SK-N-SH (cell line): ENCODE results near the gene RPL7A. TPM values are rescaled to one million over a fixed set of nuclear protein-coding genes. Genes with fewer than 3 reads are reported as not detected.

Experiments
- CTCF ChIA-PET: fragments of 300-600, 350-600 bp; formaldehyde crosslinking; extraction: SDS; loops from one replicate; lab custom pipeline; 2021; lab: Yijun Ruan, JAX
- POLR2A ChIA-PET: fragments of 350-600 bp; sonication (Branson Sonifier 250); formaldehyde crosslinking; extraction: SDS; loops from one replicate; lab custom pipeline; 2020; ENCODE audit warnings: antibody characterized with exemption, inconsistent platforms; lab: Yijun Ruan, JAX
- DNase-seq: peaks from one replicate; pipeline ENCODE4 v3.0.0; 2012
- H2AFZ ChIP-seq: fragments of 200-600 bp; sonication (generic); 2 replicates; pipeline ENCODE4 v1.8.1; 2016; ENCODE audit warnings: antibody characterized with exemption, mild to moderate bottlenecking, low read depth
- H3F3A ChIP-seq: fragments of 200-600 bp; sonication (generic); replicated peaks from 2 replicates; pipeline ENCODE3; 2016; ENCODE audit warnings: antibody characterized with exemption, mild to moderate bottlenecking; ENCODE audit not compliant: insufficient read depth
- H3K27ac ChIP-seq, 2 experiments: fragments of 200-500 bp in 1 of 2; fragments of 200-600 bp in 1 of 2; sonication (Bioruptor generic) in 1 of 2; sonication (generic), shearing (Covaris generic) in 1 of 2; 2 replicates each; pipeline versions ENCODE4 v1.5.1 to v1.6.1; 2014 to 2016; ENCODE audit warnings: low read depth in 2 of 2, inconsistent platforms in 1 of 2, low read length in 1 of 2, mild to moderate bottlenecking in 1 of 2, mixed read lengths in 1 of 2
- H3K27me3 ChIP-seq: fragments of 200-600 bp; sonication (generic), shearing (Covaris generic); 2 replicates; pipeline ENCODE4 v1.6.1; 2016; ENCODE audit warnings: mixed run types; ENCODE audit not compliant: insufficient read depth
- H3K36me3 ChIP-seq, 2 experiments: fragments of 200-500 bp in 1 of 2; fragments of 200-600 bp in 1 of 2; sonication (Bioruptor generic) in 1 of 2; sonication (generic) in 1 of 2; replicated peaks in 1 of 2; 2 replicates each; pipeline versions ENCODE3 to v1.5.1; 2014 to 2016; ENCODE audit warnings: low read length in 1 of 2, mild to moderate bottlenecking in 1 of 2; ENCODE audit not compliant: insufficient read depth in 2 of 2, control insufficient read depth in 1 of 2
- H3K4me1 ChIP-seq, 2 experiments: fragments of 200-500 bp in 1 of 2; fragments of 200-600 bp in 1 of 2; sonication (Bioruptor generic) in 1 of 2; sonication (generic), shearing (Covaris generic) in 1 of 2; 2 replicates each; pipeline versions ENCODE4 v1.5.1 to v1.6.1; 2014 to 2016; ENCODE audit warnings: low read depth in 1 of 2, low read length in 1 of 2, mixed run types in 1 of 2; ENCODE audit not compliant: insufficient read depth in 2 of 2, control insufficient read depth in 1 of 2
- H3K4me2 ChIP-seq: fragments of 200-600 bp; sonication (generic), shearing (Covaris generic); 2 replicates; pipeline ENCODE4 v1.6.1; 2017; ENCODE audit warnings: mixed run types
- H3K4me3 ChIP-seq, 2 experiments: fragments of 200-500 bp in 1 of 2; fragments of 200-600 bp in 1 of 2; sonication (Bioruptor generic) in 1 of 2; sonication (generic), shearing (Covaris generic) in 1 of 2; 2 replicates each; pipeline versions ENCODE4 v1.5.1 to v1.8.1; 2014 to 2016; ENCODE audit warnings: low read depth in 2 of 2, inconsistent platforms in 1 of 2, low read length in 1 of 2, mild to moderate bottlenecking in 1 of 2, mixed read lengths in 1 of 2, moderate library complexity in 1 of 2
- H3K79me2 ChIP-seq: fragments of 200-600 bp; sonication (generic); 2 replicates; pipeline ENCODE4 v1.8.1; 2017; ENCODE audit warnings: mild to moderate bottlenecking; ENCODE audit not compliant: insufficient read depth
- H3K9ac ChIP-seq: fragments of 200-600 bp; sonication (generic); 2 replicates; pipeline ENCODE4 v1.6.1; 2017; ENCODE audit warnings: mixed run types
- H3K9me2 ChIP-seq: fragments of 200-600 bp; sonication (generic); 2 replicates; pipeline ENCODE4 v1.6.1; 2017; ENCODE audit warnings: mixed run types
- H3K9me3 ChIP-seq: fragments of 200-600 bp; sonication (generic); 2 replicates; pipeline ENCODE4 v1.6.1; 2017; ENCODE audit warnings: mixed run types, mild to moderate bottlenecking, moderate library complexity
- H4K20me1 ChIP-seq: fragments of 200-600 bp; sonication (generic); 2 replicates; pipeline ENCODE4 v1.6.1; 2017; ENCODE audit warnings: mild to moderate bottlenecking, mixed run types; ENCODE audit not compliant: insufficient read depth
- ELF1 ChIP-seq: IDR thresholded peaks from 2 replicates; pipeline ENCODE4 v1.4.0; 2012
- GABPA ChIP-seq: IDR thresholded peaks from 2 replicates; pipeline ENCODE4 v1.4.0; 2012; ENCODE audit warnings: low read depth, mild to moderate bottlenecking
- GATA2 ChIP-seq: sonication (generic); formaldehyde crosslinking; IDR thresholded peaks from 2 replicates; pipeline ENCODE4 v1.5.0; 2020; ENCODE audit warnings: mild to moderate bottlenecking, missing genetic modification reagents
- IRF3 ChIP-seq: fragments of 150-350 bp; IDR thresholded peaks from 2 replicates; pipeline ENCODE4 v1.6.1; 2016; ENCODE audit warnings: mild to moderate bottlenecking, low read depth, low read length
- MXI1 ChIP-seq: IDR thresholded peaks from 2 replicates; pipeline ENCODE4 v1.6.1; 2012; ENCODE audit warnings: mild to moderate bottlenecking, low read depth, low read length, improper control_type of control experiment
- NFIC ChIP-seq: IDR thresholded peaks from 2 replicates; pipeline ENCODE4 v1.4.0; 2012; ENCODE audit warnings: borderline replicate concordance
- PBX3 ChIP-seq: IDR thresholded peaks from 2 replicates; pipeline ENCODE4; 2012
- RAD21 ChIP-seq: IDR thresholded peaks from 2 replicates; pipeline ENCODE4 v1.6.1; 2012; ENCODE audit warnings: mild to moderate bottlenecking, low read length
- RCOR1 ChIP-seq: fragments of 150-350 bp; IDR thresholded peaks from 2 replicates; pipeline ENCODE4 v1.6.1; 2017; ENCODE audit warnings: antibody characterized with exemption, low read length
- REST ChIP-seq: IDR thresholded peaks from 2 replicates; pipeline ENCODE4 v1.6.1; 2012; ENCODE audit warnings: mild to moderate bottlenecking, low read depth, low read length, moderate library complexity
- TAF1 ChIP-seq: IDR thresholded peaks from 2 replicates; pipeline ENCODE4 v1.6.1; 2012; ENCODE audit warnings: low read depth, mild to moderate bottlenecking, low read length, moderate library complexity, borderline replicate concordance
- YY1 ChIP-seq: IDR thresholded peaks from 2 replicates; pipeline ENCODE4 v1.4.0; 2012; ENCODE audit warnings: low read depth, mild to moderate bottlenecking
- WGBS: methylation state at CpG from one replicate; pipeline ENCODE4 v1.1.6; 2017; ENCODE audit warnings: low lambda C conversion rate; 5-methylcytosine and 5-hydroxymethylcytosine counted together
- polyA plus RNA-seq, 3 experiments: library from polyadenylated mRNA; depleted of rRNA; stranded (reverse); fragments of >200 nt; gene quantifications; 2 replicates each; pipeline ENCODE4 v1.2.3, GENCODE V29; 2012
- TF ChIP-seq, protein P1 (sequence below): IDR thresholded peaks from 2 replicates; pipeline ENCODE4 v1.4.0; 2012; ENCODE audit warnings: low read depth

RPL7A gene
- polyA plus RNA-seq, 1 of the 3 experiments (the other 2 are of a cell fraction): 4,121 TPM

- TF ChIP-seq REST: no peak
- TF ChIP-seq ELF1: no peak
- TF ChIP-seq IRF3: no peak
- no peak for TF ChIP-seq PBX3
- no peak for TF ChIP-seq YY1
- no peak for TF ChIP-seq TAF1
- no peak for TF ChIP-seq GATA2 (CRISPR knock-in tag)
- TF ChIP-seq, protein P1, sequence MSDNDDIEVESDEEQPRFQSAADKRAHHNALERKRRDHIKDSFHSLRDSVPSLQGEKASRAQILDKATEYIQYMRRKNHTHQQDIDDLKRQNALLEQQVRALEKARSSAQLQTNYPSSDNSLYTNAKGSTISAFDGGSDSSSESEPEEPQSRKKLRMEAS: no peak
- no peak for TF ChIP-seq MXI1
- TF ChIP-seq NFIC: no peak
- TF ChIP-seq GABPA: no peak
- TF ChIP-seq RAD21: no peak
- TF ChIP-seq RCOR1: no peak
- POLR2A ChIA-PET: interaction anchor here (0.7 to 0.9 kb wide), 2 partner anchors 10 to 39 kb away, joined by 3 read pairs; partner anchors contain the start of genes MED22, RPL7A and STKLD1
- H3K36me3 ChIP-seq: no peaks in the 10 kb centered on the region
- no peak overlapping the region for H3K4me3 ChIP-seq
- no peaks in the 10 kb centered on the region for H3F3A ChIP-seq
- no peaks in the 10 kb centered on the region for H3K27me3 ChIP-seq
- CTCF ChIA-PET: interaction anchor here (0.6 to 1.3 kb wide), 3 partner anchors 56 to 1060 kb away, joined by 3 to 6 read pairs (median 3); no protein-coding TSS in a partner anchor
- WGBS: 71% methylated on average over 5 of the region's 13 CpGs
- no peak for DNase-seq
- no peaks in the 10 kb centered on the region for H4K20me1 ChIP-seq
- H2AFZ ChIP-seq: no peak overlapping the region
- no peaks in the 10 kb centered on the region for H3K9me2 ChIP-seq
- H3K4me2 ChIP-seq: no peak overlapping the region
- H3K4me1 ChIP-seq: no peaks in the 10 kb centered on the region
- H3K9ac ChIP-seq: no peak overlapping the region
- H3K79me2 ChIP-seq: no peaks in the 10 kb centered on the region
- no peaks in the 10 kb centered on the region for H3K9me3 ChIP-seq
- H3K27ac ChIP-seq: no peak overlapping the region
Observed at GRCh38 chr9:133386338-133386737, 38.3 kb downstream of the RPL7A start.
